GM12801 (cell line): ENCODE results near the gene FOXO1.

ENCODE experiments used
- CTCF ChIP-seq: IDR thresholded peaks from one replicate; pipeline ENCODE4 v1.5.1; 2011; ENCODE audit warnings: control low read depth; ENCODE audit not compliant: insufficient read length; ENCODE audit errors: extremely low read depth

Gene FOXO1

DNA sequence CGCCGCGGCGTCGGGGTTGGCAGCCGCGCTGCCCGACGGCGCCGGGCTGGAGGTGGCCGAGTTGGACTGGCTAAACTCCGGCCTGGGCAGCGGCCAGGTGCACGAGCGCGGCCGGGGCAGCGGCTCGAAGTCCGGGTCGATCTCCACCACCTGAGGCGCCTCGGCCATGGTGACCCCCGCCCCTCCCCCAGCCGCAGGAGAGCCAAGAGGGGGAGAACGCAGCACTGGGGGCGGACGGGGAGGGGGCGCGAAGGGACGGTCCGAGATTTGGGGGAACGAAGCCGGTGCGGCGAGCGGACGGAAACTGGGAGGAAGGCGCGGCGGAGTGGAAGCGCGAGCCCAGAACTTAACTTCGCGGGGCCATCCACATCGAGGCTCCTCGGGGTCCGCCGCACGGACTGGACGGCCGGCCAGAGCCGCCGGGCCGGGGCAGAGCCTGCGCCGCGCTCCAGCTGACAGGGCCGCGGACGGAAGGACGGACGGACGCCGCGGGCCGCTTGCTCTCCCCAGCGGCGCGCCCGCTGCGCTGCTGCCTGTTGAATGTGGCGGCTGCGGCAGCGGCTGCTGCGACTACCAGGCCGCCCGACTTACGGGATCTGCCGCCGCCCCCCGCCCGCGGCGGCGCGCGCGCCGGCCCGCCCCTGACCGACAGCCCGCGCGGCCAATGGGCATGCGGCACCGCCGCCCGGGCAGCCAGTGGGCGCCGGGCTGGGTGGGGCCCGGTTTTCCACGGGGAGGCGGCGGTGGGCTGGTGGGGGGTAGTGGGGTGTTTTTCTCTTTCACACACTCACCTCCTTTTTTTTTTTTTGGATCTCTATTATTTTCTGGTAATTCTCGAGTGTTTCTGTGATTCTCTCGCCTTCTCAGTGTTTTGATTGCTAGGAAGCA is at the start of gene FOXO1:
FOXO1 (minus strand) TSS at position 597 of the 888 bp plus-strand sequence; CDS start at position 168, 429 bp downstream.
- no peak for TF ChIP-seq CTCF

- TF ChIP-seq CTCF: no peak
Measured at GRCh38 chr13:40706439-40706838, 40.0 kb upstream of the FOXO1 start.

DNA sequence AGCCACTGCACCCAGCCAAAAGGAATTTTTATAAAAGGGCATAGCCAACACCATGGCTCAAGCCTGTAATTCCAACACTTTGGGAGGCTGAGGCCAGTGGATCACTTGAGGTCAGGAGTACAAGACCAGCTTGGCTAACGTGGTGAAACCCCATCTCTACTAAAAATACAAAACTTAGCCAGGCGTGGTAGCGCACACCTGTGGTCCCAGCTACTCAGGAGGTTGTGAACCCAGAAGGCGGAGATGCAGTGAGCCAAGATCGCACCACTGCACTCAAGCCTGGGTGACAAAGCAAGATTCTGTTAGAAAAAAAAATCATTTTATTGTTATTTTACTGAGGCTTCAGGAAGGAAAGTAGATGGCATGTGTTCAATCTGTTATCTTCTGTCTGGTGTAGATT is 31.3 kb upstream of the FOXO1 start:
- no peak for TF ChIP-seq CTCF

DNA sequence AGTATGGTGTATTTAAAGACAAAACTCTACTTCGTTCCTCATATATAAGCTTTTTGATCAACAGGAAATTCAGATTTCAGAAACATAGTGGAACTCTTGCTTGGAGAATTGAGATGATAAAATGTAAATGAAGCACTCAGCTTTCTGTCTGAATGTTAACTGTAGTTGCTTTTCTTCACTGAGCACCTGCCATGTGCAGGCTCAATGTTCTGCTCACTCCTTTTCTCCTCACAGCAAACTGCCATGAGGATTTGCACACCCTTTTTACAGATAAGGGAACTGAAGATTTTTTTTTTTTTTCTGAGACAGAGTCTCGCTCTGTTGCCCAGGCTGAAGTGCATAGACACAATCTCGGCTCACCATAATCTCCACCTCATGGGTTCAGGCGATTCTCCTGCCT is 28.0 kb upstream of the FOXO1 start:
- no peak for TF ChIP-seq CTCF

GRCh38 chr13:40692946-40693345 is 26.5 kb upstream of the FOXO1 start:
- TF ChIP-seq CTCF: no peak

GRCh38 chr13:40688781-40689180 is 22.3 kb upstream of the FOXO1 start:
- no peak for TF ChIP-seq CTCF

DNA sequence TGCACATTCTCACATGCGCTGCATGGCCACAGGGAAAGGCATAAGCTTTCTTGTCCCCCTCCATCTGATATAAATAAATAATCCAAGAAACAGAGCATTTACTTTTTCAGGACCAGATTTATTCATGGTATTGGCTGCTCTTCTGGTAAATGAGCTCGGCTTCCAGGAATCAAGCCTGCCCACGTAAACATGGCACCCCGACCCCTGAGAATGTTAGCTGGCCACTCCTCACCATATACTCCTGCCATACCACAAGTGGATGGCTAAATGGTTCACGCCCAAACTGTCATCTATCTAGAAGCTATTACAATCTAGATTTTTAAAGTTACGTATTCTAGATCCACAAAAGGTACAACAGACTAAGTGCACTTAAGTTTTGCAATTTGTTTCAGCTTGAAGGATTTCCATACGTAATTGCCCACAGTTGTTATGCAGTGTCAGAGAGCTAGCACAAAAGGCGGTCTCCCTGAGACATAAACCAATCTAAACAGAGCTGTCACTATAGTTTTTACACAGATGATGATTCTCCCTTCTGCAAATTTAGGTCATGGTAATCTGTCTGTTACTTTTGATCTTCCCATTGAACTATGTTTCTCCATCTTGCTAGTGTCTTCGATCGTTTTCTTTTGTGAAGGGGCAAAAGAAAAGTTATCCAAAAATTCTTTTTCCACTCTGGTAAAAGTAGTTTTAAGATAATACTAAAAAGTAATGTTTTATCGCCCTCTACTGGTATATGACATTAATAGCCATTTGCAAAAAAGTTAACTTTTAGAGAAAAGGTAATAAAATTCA is 16.2 kb upstream of the FOXO1 start:
- no peak for TF ChIP-seq CTCF
